ENCODE data around the gene ETV1.

GRCh38 chr7:14020339-14020900 is 31.0 kb upstream of the ETV1 start:
- no peak for TF ChIP-seq USF1 (IDR thresholded peaks at IDR 0.05)
- TF ChIP-seq TAF1 (IDR thresholded peaks at IDR 0.05; ENCODE audit: low read depth) = no peak
